ENCODE measurements around the gene GNGT1. TPM values are rescaled to one million over a fixed set of nuclear protein-coding genes. Genes with fewer than 3 reads are reported as not detected.

GNGT1 gene
- total and polyA plus RNA-seq, 2 of the 8 experiments (the other 6 are each of a cell fraction or from before 2014, with no cell fraction given), result 0.26 TPM; not detected in 1

DNA sequence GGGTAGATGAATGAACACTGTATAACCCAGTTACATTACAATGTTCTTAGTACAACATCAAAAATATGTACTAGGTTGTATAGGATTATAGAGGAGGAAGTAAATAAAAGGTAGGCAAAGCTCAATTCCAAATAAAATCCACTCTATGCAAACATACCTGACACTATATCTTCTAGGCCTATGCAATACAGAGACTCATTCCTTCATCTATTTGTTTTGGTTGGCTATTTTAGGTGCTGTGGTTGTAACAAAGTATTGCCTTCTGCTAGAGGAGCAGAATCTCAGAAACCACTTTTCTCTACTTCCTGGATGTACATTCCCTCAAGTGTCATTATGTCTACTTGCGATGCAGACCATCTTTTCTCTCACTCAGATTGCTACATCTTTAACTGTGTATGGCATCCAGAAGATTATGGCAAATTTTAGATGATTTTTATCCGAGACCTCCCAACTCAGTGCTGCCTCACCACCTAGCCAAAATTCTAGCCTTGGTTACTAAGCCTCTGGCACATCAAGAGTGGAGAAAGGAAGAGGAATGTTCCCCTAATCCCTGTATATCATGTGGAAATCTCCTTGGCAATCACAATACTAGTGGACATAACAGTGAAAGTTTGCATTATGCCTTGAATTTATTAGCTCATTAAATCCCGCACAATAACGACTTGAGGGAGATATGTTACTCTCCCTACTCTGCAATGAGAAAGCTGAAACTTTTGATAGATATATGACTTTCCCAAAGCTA is 10.3 kb upstream of the GNGT1 start:
- H2BK120ac ChIP-seq (replicated peaks; ENCODE audit: low read depth, low read length), result no peak overlapping the region
- H4K8ac ChIP-seq (ENCODE audit: extremely low read depth, insufficient read depth, low read length), result no peak overlapping the region
- no peak overlapping the region for H3K27ac ChIP-seq (ENCODE audit: low read depth, low read length)
- no peak for DNase-seq (ENCODE audit: low read depth in 1 of 2, low spot score in 2 of 2)
- no peak overlapping the region for H3K4ac ChIP-seq (replicated peaks; ENCODE audit: insufficient read length, low read depth, low read length)
- H3K4me3 ChIP-seq (ENCODE audit: extremely low read depth in 1 of 4, insufficient read depth in 2 of 4, low read depth in 3 of 4, low read length in 4 of 4), result no peak overlapping the region
- no peak overlapping the region for H3K23ac ChIP-seq (ENCODE audit: insufficient read length)
- H3K79me1 ChIP-seq (ENCODE audit: low read depth, low read length), result no peaks in the 10 kb centered on the region
- H3K56ac ChIP-seq (replicated peaks; ENCODE audit: insufficient read length, low read depth, low read length), result no peak overlapping the region
- 83% methylated on average over 4 of the region's 4 CpGs; no CpG with 5 or more reads in 1 of the 2 experiments for WGBS, 2 experiments (ENCODE audit: extremely low coverage in 1 of 2, insufficient coverage in 1 of 2, insufficient read length in 1 of 2, insufficient replicate concordance in 2 of 2, low coverage in 1 of 2, low lambda C conversion rate in 2 of 2, missing lambda C conversion rate in 1 of 2)
- H3K18ac ChIP-seq (ENCODE audit: extremely low read depth, low read length), result no peak overlapping the region
- CTCF ChIA-PET (ENCODE audit: partially characterized antibody), result interaction anchor here (0.7 to 2.3 kb wide), 6 partner anchors 9 to 280 kb away, joined by 3 to 9 read pairs (median 4); partner anchors contain the start of genes GNG11 and GNGT1
- no peaks in the 10 kb centered on the region for H3K36me3 ChIP-seq (ENCODE audit: control insufficient read depth in 2 of 4, insufficient read depth in 4 of 4, low read length in 3 of 4)
- H4K20me1 ChIP-seq (replicated peaks in 1 of 2; ENCODE audit: control insufficient read depth in 1 of 2, insufficient read depth in 2 of 2, low read length in 2 of 2), result no peaks in the 10 kb centered on the region
- H3K4me1 ChIP-seq (replicated peaks in 1 of 4; ENCODE audit: control insufficient read depth in 3 of 4, insufficient read depth in 4 of 4, low read length in 3 of 4), result no peaks in the 10 kb centered on the region
- no peaks in the 10 kb centered on the region for H3K23me2 ChIP-seq (ENCODE audit: low read depth, low read length)
- TF ChIP-seq E2F6 (IDR thresholded peaks at IDR 0.05) (no peak), SIN3A (conservative IDR thresholded peaks at IDR 0.05 in 1 of 2, IDR thresholded peaks at IDR 0.05 in 1 of 2; ENCODE audit: low read depth in 1 of 2, low read length in 2 of 2) (no peak), KDM4A (IDR thresholded peaks at IDR 0.05; ENCODE audit: low read depth, low read length, severe bottlenecking) (no peak), FOSL1 (IDR thresholded peaks at IDR 0.05; ENCODE audit: insufficient read depth, low read depth, low read length) (no peak), YY1 (IDR thresholded peaks at IDR 0.05; ENCODE audit: low read depth, low read length) (no peak), TAF1 (IDR thresholded peaks at IDR 0.05; ENCODE audit: low read depth, low read length) (no peak)
- TF ChIP-seq, protein P1, sequence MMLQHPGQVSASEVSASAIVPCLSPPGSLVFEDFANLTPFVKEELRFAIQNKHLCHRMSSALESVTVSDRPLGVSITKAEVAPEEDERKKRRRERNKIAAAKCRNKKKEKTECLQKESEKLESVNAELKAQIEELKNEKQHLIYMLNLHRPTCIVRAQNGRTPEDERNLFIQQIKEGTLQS (IDR thresholded peaks at IDR 0.05; ENCODE audit: insufficient read depth, low read depth, low read length), result no peak
- POLR2A ChIA-PET (ENCODE audit: partially characterized antibody), result no interaction called here
- H4K5ac ChIP-seq (ENCODE audit: insufficient read length, low read depth, low read length), result no peak overlapping the region
- peaks cover 0 to 6% (median 0%) of the 10 kb centered on the region in 4 experiments; a peak in 3 of 7 replicates for H3K27me3 ChIP-seq (replicated peaks in 1 of 4; ENCODE audit: control insufficient read depth in 3 of 4, extremely low read depth in 1 of 4, insufficient read depth in 3 of 4, low read length in 3 of 4)
- H3K4me2 ChIP-seq (ENCODE audit: insufficient read depth in 1 of 2, low read depth in 2 of 2, low read length in 2 of 2), result no peak overlapping the region
- no peak overlapping the region for H3K9ac ChIP-seq (replicated peaks in 1 of 4; ENCODE audit: extremely low read depth in 1 of 4, low read depth in 3 of 4, low read length in 3 of 4)
- no peak overlapping the region for H3K14ac ChIP-seq (ENCODE audit: insufficient read length)
- H2BK15ac ChIP-seq (ENCODE audit: low read length), result no peak overlapping the region
- no peaks in the 10 kb centered on the region for H3K79me2 ChIP-seq (ENCODE audit: control insufficient read depth in 1 of 2, insufficient read depth in 2 of 2, low read length in 2 of 2)
- H2BK20ac ChIP-seq (ENCODE audit: low read length), result no peak overlapping the region
- no peak overlapping the region for H2AFZ ChIP-seq (ENCODE audit: low read length)
- no peak overlapping the region for H2BK12ac ChIP-seq (ENCODE audit: low read depth, low read length)
- no peaks in the 10 kb centered on the region for H3K9me3 ChIP-seq (ENCODE audit: insufficient read depth in 2 of 2, low read depth in 1 of 2, low read length in 1 of 2)
- no peak overlapping the region for H2AK5ac ChIP-seq (ENCODE audit: low read depth, low read length)
- H4K91ac ChIP-seq (replicated peaks; ENCODE audit: insufficient read length, low read length), result no peak overlapping the region
- no peak for FAIRE-seq
- H2BK5ac ChIP-seq (ENCODE audit: low read depth, low read length), result no peak overlapping the region
